HG03439 (cell line): ENCODE results near the gene IFT80.
"Not testable (repeated sequence)": the region's sequence is repeated elsewhere in the genome, so short reads cannot be mapped to it uniquely, and the experiment has no call there.

ENCODE experiments used
- ATAC-seq: cut with Tn5 transposase; IDR thresholded peaks from one replicate; pipeline ENCODE4 v1.9.1; 2021; ENCODE audit warnings: mild to moderate bottlenecking, moderate library complexity; ENCODE audit not compliant: unreplicated experiment

The IFT80 gene

DNA sequence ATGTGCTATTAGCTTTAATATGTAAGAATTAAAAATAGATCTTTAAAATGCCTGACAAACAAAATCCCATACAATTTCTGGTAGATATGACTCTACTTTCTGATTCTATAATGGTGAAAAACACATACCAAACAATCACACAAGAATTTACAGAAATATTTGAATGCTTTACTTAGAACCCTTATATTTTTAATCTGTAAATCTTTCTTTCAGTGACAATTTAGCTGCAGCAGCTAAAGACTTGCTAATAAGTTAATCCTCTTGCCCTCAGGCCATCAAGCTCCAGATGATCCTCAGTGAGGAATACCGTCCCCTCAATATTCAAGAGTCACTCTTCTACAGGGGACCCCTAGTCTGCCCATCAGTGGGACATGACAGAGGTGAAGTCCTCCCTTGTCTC is 118.2 kb downstream of the IFT80 start:
- no peak for ATAC-seq

- no peak for ATAC-seq
Observed at GRCh38 chr3:160279657-160280056, 119.4 kb downstream of the IFT80 start.

DNA sequence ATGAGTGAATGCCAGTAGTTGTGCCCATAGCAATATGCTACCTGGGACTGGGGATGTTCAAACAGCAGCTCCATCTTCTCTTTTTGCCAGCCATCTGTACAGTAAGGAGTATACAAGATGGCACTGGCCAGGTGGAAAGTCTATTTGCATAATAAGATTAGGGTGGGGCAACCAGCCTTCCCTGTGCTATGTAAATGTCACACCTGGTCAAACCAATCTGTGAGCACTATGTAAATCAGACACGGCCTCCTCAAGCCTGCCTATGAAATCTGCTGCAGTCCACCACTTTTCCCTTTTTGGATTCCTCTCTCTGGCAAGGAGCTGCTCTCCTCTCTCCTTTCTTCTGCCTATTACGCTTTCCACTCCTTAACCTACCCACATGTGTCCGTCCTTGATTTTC is 120.8 kb downstream of the IFT80 start:
- ATAC-seq, result no peak

DNA sequence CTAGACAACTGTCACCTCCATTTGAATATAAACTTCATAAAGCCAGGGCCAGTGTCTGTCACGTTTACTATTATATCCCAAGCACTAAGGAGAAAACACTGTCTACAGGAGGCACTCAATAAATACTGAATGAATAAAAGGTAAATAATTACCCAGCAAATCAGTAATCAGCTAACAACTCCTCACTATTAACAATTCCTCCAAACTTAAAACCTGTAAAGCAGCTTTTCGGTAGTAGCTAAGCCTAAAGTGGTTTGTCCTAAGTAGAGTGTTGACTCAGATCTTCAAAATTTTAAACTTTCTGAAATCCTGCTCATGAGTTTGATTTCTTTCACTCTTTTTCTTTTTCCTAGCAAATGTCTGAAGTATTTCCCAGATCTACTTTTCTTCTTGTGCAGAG is 133.9 kb downstream of the IFT80 start:
- no peak for ATAC-seq

GRCh38 chr3:160260587-160261270 is 138.3 kb downstream of the IFT80 start:
- no peak for ATAC-seq

DNA sequence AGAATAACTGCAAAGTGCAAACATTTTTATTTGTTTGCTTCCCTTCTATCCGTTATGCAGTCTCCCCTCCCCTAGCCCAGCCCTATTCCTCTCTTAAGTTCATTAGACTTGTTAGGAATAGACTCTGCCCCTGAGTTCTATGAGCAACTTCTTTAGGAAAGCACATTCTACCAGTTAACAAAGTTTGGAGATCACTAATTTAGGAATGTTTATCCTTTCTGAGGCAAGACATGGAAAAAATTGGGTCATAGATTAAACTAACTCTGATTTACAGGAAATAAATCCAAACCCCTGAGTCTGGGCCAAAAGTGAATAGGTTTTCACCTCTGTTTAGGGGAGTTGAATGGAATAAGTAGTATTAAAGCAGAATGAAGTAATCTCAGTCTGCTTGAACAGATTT is 139.4 kb downstream of the IFT80 start:
- no peak for ATAC-seq

DNA sequence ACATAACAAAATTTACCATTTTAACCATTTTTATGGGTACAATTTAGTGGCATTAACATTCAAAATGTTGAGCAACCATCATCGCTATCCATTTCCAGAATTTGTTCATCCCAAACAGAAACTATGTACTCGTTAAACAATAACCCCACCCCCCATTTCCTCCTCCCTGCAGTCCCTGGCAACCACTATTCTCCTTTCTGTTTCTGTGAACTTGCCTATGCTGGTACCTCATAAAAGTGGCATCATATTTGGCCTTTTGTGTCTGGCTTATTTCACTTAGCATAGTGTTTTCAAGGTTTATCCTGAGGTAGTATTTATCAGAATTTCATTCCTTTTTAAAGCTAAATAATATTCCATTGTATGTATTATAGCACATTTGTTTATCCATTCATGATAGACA is 141.4 kb downstream of the IFT80 start:
- no peak for ATAC-seq

GRCh38 chr3:160253298-160253697 is 145.7 kb downstream of the IFT80 start:
- no peak for ATAC-seq

DNA sequence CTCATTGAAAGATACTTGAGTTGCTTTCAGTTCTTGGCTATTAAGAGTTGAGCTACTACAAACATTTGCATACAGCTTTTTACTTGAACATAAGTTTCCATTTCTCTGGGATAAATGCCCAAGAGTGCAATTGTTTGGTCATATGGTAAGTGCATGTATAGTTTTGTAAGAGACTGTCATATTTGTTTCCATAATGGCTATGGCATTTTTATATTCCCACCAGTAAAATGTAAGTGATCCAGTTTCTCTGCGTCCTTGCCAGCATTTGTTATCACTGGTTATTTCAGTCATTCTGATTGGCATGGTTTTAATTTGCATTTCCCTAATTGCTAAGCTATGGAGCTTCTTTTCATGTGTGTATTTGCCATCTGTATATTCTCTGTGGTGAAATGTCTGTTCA is 151.3 kb downstream of the IFT80 start:
- no peak for ATAC-seq

DNA sequence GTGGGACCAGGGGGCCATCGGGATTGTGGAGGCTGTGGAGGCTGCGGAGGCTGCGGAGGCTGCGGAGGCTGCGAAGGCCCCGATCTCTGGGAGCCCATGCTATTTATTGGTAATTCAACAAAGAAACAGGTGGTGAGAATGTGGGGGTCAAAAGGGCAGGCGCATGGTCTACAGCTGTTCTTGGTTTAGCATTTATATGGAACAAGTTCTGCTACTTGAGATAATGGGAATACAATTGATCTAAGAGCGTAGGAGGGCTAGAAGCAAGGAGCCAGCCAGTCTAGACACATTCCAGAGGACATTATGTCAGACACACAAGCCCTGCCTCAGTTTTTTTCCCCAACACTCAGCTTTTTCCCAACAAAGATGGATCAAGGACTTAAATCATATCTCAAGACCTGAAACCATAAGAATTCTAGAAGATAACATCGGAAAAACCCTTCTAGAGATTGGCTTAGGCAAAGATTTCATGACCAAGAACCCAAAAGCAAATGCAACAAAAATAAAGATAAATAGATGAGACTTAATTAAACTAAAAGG is 153.7 kb downstream of the IFT80 start:
- no peak for ATAC-seq

- not testable (repeated sequence) for ATAC-seq
Observed at GRCh38 chr3:160240719-160241118, 158.3 kb downstream of the IFT80 start.

DNA sequence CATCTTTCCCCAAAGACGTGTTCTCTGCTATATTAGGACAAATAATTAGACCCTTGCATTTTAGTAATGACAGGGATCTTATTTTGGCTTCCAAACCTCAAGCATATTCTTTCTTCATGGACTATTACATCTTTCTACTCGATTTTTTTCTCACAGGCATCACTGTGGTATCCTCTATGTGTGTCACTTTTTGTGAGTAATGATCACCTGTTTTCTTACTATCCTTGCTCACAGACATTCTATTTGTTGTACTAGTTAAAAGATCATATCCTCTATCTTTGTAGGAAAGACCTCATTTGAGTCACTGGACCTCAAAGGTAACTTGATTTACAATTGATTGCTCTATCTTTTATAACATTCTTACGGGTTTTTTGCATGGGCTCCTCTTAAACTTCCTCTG is 167.0 kb downstream of the IFT80 start:
- no peak for ATAC-seq

- ATAC-seq, result no peak
Observed at GRCh38 chr3:160227419-160227818, 171.6 kb downstream of the IFT80 start.

DNA sequence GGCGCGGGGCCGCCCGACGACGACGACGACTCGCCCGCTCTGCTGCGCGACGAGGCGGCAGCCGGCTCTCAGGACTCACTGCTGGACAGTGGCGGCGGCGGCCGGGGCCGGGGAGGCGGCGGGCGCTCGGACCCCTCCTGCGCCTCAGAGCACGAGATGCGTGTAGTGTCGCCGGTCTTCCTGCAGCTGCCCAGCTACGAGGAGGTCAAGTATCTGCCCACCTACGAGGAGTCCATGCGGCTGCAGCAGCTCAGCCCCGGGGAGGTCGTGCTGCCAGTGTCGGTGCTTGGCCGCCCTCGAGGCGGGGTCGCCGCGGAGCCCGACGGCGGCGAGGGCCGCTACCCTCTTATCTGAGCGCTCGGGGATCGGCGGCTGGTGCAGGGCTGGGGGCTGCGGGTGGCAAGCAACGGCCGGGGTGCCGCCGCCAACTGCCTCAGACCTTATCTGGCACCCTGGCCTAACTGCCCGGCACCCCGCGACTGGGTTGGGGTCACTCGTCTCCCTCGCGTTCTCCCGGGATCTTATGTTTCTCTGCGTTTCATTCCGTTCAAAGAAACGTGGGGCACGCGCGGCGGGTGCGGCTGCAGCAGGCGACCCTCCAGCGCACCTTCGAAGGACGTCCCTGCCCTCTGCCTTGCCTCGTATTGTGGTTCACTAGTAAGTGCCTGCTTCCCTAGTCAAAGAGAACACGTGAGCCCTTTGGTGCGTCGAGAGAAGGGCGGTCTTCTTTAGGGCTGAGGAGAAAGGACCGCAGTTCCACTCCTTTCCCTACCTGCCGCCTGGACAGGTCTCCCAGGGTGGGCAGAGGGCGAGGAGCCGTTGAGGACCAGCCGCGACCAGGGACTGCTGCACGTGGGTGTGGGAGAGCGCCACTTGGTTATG is 172.8 kb downstream of the IFT80 start:
- peak; percentile 18 for ATAC-seq

DNA sequence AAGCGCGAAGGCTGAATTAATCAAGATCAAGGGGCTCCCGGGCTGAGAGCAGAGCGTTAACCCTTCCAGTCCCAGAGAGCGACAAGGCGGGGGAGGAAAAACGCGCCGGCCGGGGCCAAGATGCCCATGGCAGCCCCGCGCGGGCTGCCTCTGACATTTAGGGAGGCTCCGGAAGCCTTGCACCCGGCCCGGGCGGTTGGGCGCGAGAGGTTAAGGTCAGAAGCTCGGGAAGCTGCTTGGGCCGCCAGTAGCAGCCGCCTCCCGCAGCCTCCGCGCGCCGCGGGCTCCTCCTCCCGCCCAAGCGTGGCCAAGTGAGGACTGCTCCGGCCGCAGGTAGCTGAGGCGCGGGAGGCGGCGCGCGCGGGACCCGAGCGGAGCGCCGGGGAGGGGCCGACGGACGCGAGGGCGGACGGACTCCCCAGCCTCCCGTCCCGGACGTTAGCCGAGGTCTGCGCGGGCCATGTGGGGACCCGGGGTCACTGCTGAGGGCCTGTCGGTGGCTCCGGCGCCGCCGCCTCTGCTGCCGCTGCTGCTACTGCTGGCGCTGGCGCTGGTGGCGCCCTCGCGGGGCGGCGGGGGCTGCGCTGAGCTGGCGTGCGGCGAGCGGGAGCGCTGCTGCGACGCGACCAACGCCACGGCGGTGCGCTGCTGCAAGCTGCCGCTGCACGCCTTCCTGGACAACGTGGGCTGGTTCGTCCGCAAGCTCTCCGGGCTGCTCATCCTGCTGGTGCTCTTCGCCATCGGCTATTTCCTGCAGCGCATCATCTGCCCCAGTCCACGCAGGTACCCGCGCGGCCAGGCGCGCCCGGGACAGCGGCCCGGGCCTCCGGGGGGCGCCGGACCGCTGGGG is 173.6 kb downstream of the IFT80 start, which contains the start of gene C3orf80:
Gene C3orf80, plus strand, starts transcription at position 247 of the 850 bp plus-strand sequence. Its CDS starts 214 bp downstream, at position 461.
- ATAC-seq, result peak; percentile 85

DNA sequence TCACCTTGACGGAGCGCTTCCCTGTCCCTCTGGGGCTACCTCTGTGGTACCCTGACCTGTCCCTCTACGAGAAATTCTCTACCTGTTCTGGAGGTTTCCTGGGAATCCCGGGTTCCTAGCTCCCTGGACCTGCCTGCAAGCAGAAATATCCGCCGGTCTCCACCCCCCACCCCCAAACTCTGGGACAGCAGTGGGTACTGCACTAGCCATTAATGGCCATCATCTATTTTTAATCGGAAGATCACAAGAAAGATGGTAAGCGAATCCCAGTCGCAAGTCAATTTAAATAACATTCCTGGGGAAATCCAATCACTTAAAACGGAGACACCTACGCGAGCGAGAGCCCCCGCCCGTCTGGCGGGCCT is 174.2 kb downstream of the IFT80 start:
- no peak for ATAC-seq

- no peak for ATAC-seq
Observed at GRCh38 chr3:160224256-160224655, 174.8 kb downstream of the IFT80 start.

DNA sequence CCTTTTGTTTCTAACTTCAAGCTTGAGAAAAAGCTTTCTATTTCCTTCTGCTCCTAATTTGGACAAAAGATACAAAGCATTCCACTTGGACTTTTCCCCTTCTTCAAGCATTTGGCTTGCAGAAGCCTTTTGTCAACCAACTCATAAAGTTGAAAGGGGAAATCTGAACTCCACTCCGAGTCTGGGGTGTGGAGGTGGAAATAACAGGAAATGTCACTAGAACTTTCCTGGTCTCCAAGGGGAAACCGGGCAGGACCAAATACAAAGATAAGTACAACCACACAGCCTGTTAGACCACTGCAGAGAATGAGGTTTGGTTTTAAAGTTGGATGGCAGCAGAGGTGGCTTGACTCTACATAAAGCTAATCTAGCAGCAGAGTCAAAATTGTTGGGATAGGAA is 178.0 kb downstream of the IFT80 start:
- ATAC-seq, result no peak

- ATAC-seq, result no peak
Observed at GRCh38 chr3:160220038-160220437, 179.0 kb downstream of the IFT80 start.

DNA sequence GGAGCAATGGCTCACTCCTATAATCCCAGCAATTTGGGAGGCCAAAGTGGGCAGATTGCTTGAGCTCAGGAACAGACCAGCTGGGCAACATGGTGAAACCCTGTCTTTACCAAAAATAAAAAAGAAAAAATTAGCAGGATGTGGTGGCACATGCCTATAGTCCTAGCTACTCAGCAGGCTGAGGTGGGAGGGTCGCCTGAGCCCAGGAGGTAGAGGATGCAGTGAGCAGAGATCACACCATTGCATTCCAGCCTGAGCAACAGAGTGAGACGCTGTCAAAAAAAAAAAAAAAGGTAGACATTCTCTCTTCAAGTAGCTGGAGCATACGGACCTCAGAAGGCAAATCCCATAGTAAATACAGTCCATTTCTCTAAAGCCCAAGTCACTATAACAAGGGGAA is 180.9 kb downstream of the IFT80 start:
- no peak for ATAC-seq

DNA sequence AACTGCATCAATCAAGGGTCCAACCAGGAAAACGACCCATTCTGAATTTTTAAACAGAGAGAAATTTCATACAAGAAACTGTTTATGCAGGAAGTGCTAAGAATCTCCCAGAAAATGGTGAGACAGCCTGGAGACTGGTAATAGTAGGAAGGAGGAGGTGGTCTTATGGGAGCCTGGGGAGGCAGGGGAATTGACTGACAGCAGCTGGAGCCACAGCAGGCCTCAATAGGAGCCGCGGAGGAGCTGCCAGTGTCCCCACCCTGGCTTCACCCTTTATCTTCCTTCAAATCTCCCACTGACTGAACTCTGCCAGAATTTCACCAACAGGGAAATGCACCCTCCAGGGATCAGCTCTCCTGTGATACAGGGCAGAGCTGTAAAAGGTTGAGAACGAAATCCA is 181.3 kb downstream of the IFT80 start:
- ATAC-seq, result no peak
